ENCODE measurements around the gene SLC26A9. TPM values are rescaled to one million over a fixed set of nuclear protein-coding genes. Genes with fewer than 3 reads are reported as not detected.

Gene SLC26A9
- total RNA-seq, 4 donors from 2014 or later = 1.6 to 4.8 (median 3.3) TPM

- no peak for DNase-seq
- intact Hi-C loops (cut with DNase I) = no loop called here
- H3K9me3 ChIP-seq = no peaks in the 10 kb centered on the region
- H3K27ac ChIP-seq = peak overlapping the region in 2 of 3 donors; percentile 24 to 81
- no peaks in the 10 kb centered on the region for H3K36me3 ChIP-seq
- H3K4me3 ChIP-seq (replicated peaks in 1 of 3) = no peak overlapping the region
- H3K27me3 ChIP-seq = no peaks in the 10 kb centered on the region
- peaks cover 27 to 52% of the 10 kb centered on the region in 2 donors for H3K4me1 ChIP-seq
- TF ChIP-seq POLR2A (IDR thresholded peaks at IDR 0.05) = no peak
- no peak for TF ChIP-seq CTCF (IDR thresholded peaks at IDR 0.05)
- 92 to 97% methylated on average over 3 of the region's 3 CpGs for WGBS, 2 donors
These were observed 5.6 kb upstream of the SLC26A9 start for GRCh38 chr1:205948886-205949285.

GRCh38 chr1:205948039-205948438, 4.8 kb upstream of the SLC26A9 start:
- 88% methylated on average over 4 of the region's 4 CpGs for WGBS, 2 donors

GRCh38 chr1:205947024-205947423, 3.8 kb upstream of the SLC26A9 start:
- peak; percentile 83 to 89 for DNase-seq
- Histone ChIP-seq H3K27me3 (no peaks in the 10 kb centered on the region), H3K9me3 (no peaks in the 10 kb centered on the region), H3K36me3 (no peaks in the 10 kb centered on the region), H3K4me3 (replicated peaks in 1 of 3) (no peak overlapping the region), H3K4me1 (peaks cover 27 to 46% of the 10 kb centered on the region in 2 donors), H3K27ac (peak overlapping the region; percentile 13 to 65 (median 23))
- WGBS, 2 donors = 34 to 45% methylated on average over 2 to 4 of the region's 4 CpGs
- no peak for TF ChIP-seq CTCF (IDR thresholded peaks at IDR 0.05)
- peak in 1 of 2 donors; percentile 11 for TF ChIP-seq POLR2A (IDR thresholded peaks at IDR 0.05)
- intact Hi-C loops (cut with DNase I) = no loop called here

More at GRCh38 chr1:205948039-205948438, 4.8 kb upstream of the SLC26A9 start:
- Histone ChIP-seq H3K36me3 (no peaks in the 10 kb centered on the region), H3K27ac (no peak overlapping the region), H3K4me1 (peaks cover 27 to 46% of the 10 kb centered on the region in 2 donors), H3K27me3 (no peaks in the 10 kb centered on the region), H3K4me3 (replicated peaks in 1 of 3) (no peak overlapping the region), H3K9me3 (no peaks in the 10 kb centered on the region)
- TF ChIP-seq POLR2A (IDR thresholded peaks at IDR 0.05) = no peak
- no peak for TF ChIP-seq CTCF (IDR thresholded peaks at IDR 0.05)
- intact Hi-C loops (cut with DNase I) = no loop called here
- DNase-seq = no peak

- 79 to 90% methylated on average over 3 of the region's 3 CpGs for WGBS, 2 donors
- H3K27ac ChIP-seq = no peak overlapping the region
- no peaks in the 10 kb centered on the region for H3K27me3 ChIP-seq
- no peak for DNase-seq
- peaks cover 19 to 31% of the 10 kb centered on the region in 2 donors for H3K4me1 ChIP-seq
- TF ChIP-seq CTCF (IDR thresholded peaks at IDR 0.05) (no peak), POLR2A (IDR thresholded peaks at IDR 0.05) (no peak)
- no peak overlapping the region for H3K4me3 ChIP-seq (replicated peaks in 1 of 3)
- no peaks in the 10 kb centered on the region for H3K9me3 ChIP-seq
- no peaks in the 10 kb centered on the region for H3K36me3 ChIP-seq
- intact Hi-C loops (cut with DNase I) = no loop called here
These were observed 1.8 kb upstream of the SLC26A9 start for GRCh38 chr1:205945069-205945468.

GRCh38 chr1:205944525-205944924, 1.3 kb upstream of the SLC26A9 start:
- no peaks in the 10 kb centered on the region for H3K27me3 ChIP-seq
- no peak for DNase-seq
- H3K4me3 ChIP-seq (replicated peaks in 1 of 3) = no peak overlapping the region
- TF ChIP-seq POLR2A (IDR thresholded peaks at IDR 0.05) (no peak), CTCF (IDR thresholded peaks at IDR 0.05) (no peak)
- peaks cover 14 to 25% of the 10 kb centered on the region in 2 donors for H3K4me1 ChIP-seq
- no peak overlapping the region for H3K27ac ChIP-seq
- H3K36me3 ChIP-seq = no peaks in the 10 kb centered on the region
- intact Hi-C loops (cut with DNase I) = no loop called here
- no peaks in the 10 kb centered on the region for H3K9me3 ChIP-seq
- 80 to 84% methylated on average over 4 of the region's 4 CpGs for WGBS, 2 donors
